Measurements from ENCODE around the gene JCHAIN. TPM values are rescaled to one million over a fixed set of nuclear protein-coding genes. Genes with fewer than 3 reads are reported as not detected.
A peak's percentile ranks its signal among the peaks of the same experiment; 100 is the strongest.

Gene JCHAIN
- total RNA-seq, 1 donor from 2014 or later = 6.5 TPM

GRCh38 chr4:70613306-70614183, 52.8 kb downstream of the JCHAIN start:
- ATAC-seq = peak; percentile 54
- DNase-seq (ENCODE audit: missing footprints) = no peak
- intact Hi-C loops (cut with DNase I) = no loop called here

- ATAC-seq (no peak), DNase-seq (ENCODE audit: missing footprints) (no peak)
- intact Hi-C loops (cut with DNase I) = no loop called here
These were observed 58.0 kb downstream of the JCHAIN start for GRCh38 chr4:70608324-70608723.

GRCh38 chr4:70607334-70607853, 58.9 kb downstream of the JCHAIN start:
- ATAC-seq (no peak), DNase-seq (ENCODE audit: missing footprints) (no peak)
- intact Hi-C loops (cut with DNase I) = no loop called here

DNA sequence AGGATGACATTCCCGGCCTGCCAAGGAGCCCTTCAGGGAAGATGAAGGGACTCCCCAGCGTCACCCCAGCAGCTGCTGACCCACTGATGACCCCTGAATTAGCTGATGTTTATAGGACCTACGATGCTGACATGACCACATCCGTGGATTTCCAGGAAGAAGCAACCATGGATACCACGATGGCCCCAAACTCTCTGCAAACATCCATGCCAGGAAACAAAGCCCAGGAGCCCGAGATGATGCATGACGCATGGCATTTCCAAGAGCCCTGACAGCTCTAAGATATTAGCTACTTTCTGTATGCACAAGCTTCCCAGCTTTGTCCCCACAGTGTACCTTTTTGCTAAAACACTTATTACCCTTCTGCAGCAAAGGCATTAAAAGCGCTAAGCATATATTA, 59.8 kb downstream of the JCHAIN start:
- intact Hi-C loops (cut with DNase I) = no loop called here
- no peak for ATAC-seq
- DNase-seq (ENCODE audit: missing footprints) = no peak

Other genes starting within 250 kb of the JCHAIN start
- gene MUC7, start 194.3 kb downstream of the JCHAIN start, total RNA-seq = not detected
- gene AMTN, start 147.9 kb downstream of the JCHAIN start, total RNA-seq = not detected
- not detected for gene AMBN, start 74.3 kb downstream of the JCHAIN start, total RNA-seq
- gene ENAM, start 37.8 kb downstream of the JCHAIN start, total RNA-seq = 3.5 TPM
- 14.8 TPM for gene UTP3, start 22.0 kb upstream of the JCHAIN start, total RNA-seq
- 23.0 TPM for gene RUFY3, start 55.5 kb upstream of the JCHAIN start, total RNA-seq
- gene GRSF1, start 173.4 kb upstream of the JCHAIN start, total RNA-seq = 96.8 TPM
- gene MOB1B, start 235.9 kb upstream of the JCHAIN start, total RNA-seq = 17.6 TPM

Measured in Right ventricle myocardium inferior (tissue), 1 donor.